T-helper 1 cell treated with Interleukin-12 subunit alpha and Interleukin-12 subunit beta and Interleukin-4 antibody, amounts not matched to agents 30 μg/mL and 1 μg/mL, for 36 hours (primary cell): ENCODE measurements around the gene ZC3H12C.

Experiments used
- H3K27ac Mint-ChIP-seq: one replicate; pipeline ENCODE4 v1.8.0; 2021; ENCODE audit warnings: mild to moderate bottlenecking, mixed read lengths
- H3K27me3 Mint-ChIP-seq: one replicate; pipeline ENCODE4 v1.8.0; 2021; ENCODE audit warnings: low read depth, mixed read lengths
- H3K36me3 Mint-ChIP-seq: one replicate; pipeline ENCODE4 v1.8.0; 2021; ENCODE audit warnings: low read depth, mixed read lengths
- H3K4me1 Mint-ChIP-seq: one replicate; pipeline ENCODE4 v1.8.0; 2021; ENCODE audit warnings: low read depth, mixed read lengths
- H3K4me3 Mint-ChIP-seq: one replicate; pipeline ENCODE4 v1.8.0; 2021; ENCODE audit warnings: mild to moderate bottlenecking, moderate library complexity, mixed read lengths
- H3K9me3 Mint-ChIP-seq: one replicate; pipeline ENCODE4 v1.8.0; 2021; ENCODE audit warnings: mixed read lengths

The ZC3H12C gene

GRCh38 chr11:110100476-110101240, 7.5 kb downstream of the ZC3H12C start:
- Mint-ChIP-seq H3K36me3 (no peaks in the 10 kb centered on the region), H3K4me1 (no peaks in the 10 kb centered on the region), H3K4me3 (no peak overlapping the region), H3K27me3 (peaks cover 16% of the 10 kb centered on the region), H3K27ac (no peak overlapping the region), H3K9me3 (no peaks in the 10 kb centered on the region)

GRCh38 chr11:110106713-110107274, 13.6 kb downstream of the ZC3H12C start:
- H3K27me3 Mint-ChIP-seq: peaks cover 7% of the 10 kb centered on the region
- no peak overlapping the region for H3K4me3 Mint-ChIP-seq
- H3K4me1 Mint-ChIP-seq: no peaks in the 10 kb centered on the region

DNA sequence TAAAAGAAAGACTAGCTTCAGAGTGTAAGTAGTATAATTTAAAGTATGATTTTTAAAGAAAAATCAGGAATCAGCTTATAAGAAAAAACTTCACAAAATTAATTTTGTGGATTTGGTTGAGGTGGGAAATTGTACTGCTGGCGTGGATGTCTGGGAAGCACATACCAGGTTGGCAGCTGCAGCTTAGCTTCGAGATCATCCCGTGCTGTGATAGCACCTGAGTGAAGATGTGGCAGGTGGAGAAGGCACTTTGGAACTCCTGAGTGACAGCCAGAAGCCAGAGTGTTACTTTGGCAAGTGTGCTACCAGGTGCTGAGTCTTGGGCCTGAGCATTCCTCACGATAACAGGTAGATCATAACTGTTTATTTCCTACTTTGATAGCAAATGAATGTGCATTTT, 17.7 kb downstream of the ZC3H12C start:
- H3K36me3 Mint-ChIP-seq: no peaks in the 10 kb centered on the region
- no peak overlapping the region for H3K4me3 Mint-ChIP-seq
- H3K4me1 Mint-ChIP-seq: no peaks in the 10 kb centered on the region
- no peak overlapping the region for H3K27ac Mint-ChIP-seq
- H3K27me3 Mint-ChIP-seq: peaks cover 13% of the 10 kb centered on the region
- H3K9me3 Mint-ChIP-seq: no peaks in the 10 kb centered on the region

More at GRCh38 chr11:110106713-110107274, 13.6 kb downstream of the ZC3H12C start:
- H3K36me3 Mint-ChIP-seq: no peaks in the 10 kb centered on the region
- no peak overlapping the region for H3K27ac Mint-ChIP-seq
- no peaks in the 10 kb centered on the region for H3K9me3 Mint-ChIP-seq

GRCh38 chr11:110112457-110112856, 19.3 kb downstream of the ZC3H12C start:
- Mint-ChIP-seq H3K4me1 (no peaks in the 10 kb centered on the region), H3K9me3 (no peaks in the 10 kb centered on the region), H3K4me3 (no peak overlapping the region), H3K36me3 (no peaks in the 10 kb centered on the region), H3K27ac (no peak overlapping the region), H3K27me3 (peaks cover 6% of the 10 kb centered on the region)

- Mint-ChIP-seq H3K27ac (no peak overlapping the region), H3K27me3 (peaks cover 6% of the 10 kb centered on the region), H3K4me1 (no peaks in the 10 kb centered on the region), H3K9me3 (no peaks in the 10 kb centered on the region), H3K36me3 (no peaks in the 10 kb centered on the region), H3K4me3 (no peak overlapping the region)
These were observed 20.3 kb downstream of the ZC3H12C start for GRCh38 chr11:110113505-110113904.

DNA sequence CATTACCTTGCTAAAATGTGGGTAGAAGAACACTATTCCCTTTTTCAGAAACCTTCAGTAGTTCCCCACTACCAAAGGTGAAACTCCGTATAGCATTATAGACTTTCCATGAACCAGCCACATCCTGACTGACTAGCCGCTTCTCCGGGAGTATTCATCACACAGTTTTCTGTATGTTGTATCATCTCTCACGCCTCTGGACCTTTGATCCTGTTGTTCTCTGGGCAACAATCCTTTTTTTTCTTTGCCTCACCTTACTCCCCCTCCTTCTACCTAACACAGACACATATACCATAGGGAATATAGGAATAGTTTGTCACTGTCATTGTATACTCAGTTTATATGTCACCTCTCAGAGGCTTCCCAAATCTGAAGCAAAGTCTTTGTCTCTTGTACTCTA, 20.8 kb downstream of the ZC3H12C start:
- Mint-ChIP-seq H3K4me3 (no peak overlapping the region), H3K27ac (no peak overlapping the region), H3K27me3 (peaks cover 6% of the 10 kb centered on the region), H3K9me3 (no peaks in the 10 kb centered on the region), H3K4me1 (no peaks in the 10 kb centered on the region), H3K36me3 (no peaks in the 10 kb centered on the region)

GRCh38 chr11:110119317-110119716, 26.1 kb downstream of the ZC3H12C start:
- no peaks in the 10 kb centered on the region for H3K36me3 Mint-ChIP-seq
- H3K27me3 Mint-ChIP-seq: no peaks in the 10 kb centered on the region
- no peak overlapping the region for H3K4me3 Mint-ChIP-seq
- no peaks in the 10 kb centered on the region for H3K9me3 Mint-ChIP-seq
- H3K27ac Mint-ChIP-seq: no peak overlapping the region
- no peaks in the 10 kb centered on the region for H3K4me1 Mint-ChIP-seq

DNA sequence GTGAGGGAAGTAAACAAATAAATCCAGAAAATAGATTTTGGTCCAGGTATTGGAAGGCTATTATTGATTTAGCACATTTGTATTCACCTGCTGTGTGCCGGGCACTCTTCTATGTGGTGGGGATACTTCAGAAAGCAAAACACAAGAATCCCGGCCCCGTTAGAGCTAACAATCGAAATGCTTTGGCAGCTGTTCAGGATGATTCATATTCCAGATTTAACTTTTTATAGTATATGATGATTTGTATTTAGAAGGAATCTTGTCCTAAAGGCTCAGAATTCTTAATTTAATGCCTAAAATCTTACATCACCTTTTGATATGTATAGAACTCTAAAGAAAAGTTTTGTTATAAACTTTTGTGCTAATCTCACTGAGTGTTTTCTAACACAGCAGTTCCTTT, 28.0 kb downstream of the ZC3H12C start:
- Mint-ChIP-seq H3K36me3 (no peaks in the 10 kb centered on the region), H3K9me3 (no peaks in the 10 kb centered on the region), H3K4me1 (no peaks in the 10 kb centered on the region), H3K4me3 (no peak overlapping the region), H3K27me3 (peaks cover 3% of the 10 kb centered on the region), H3K27ac (no peak overlapping the region)

GRCh38 chr11:110123003-110123402, 29.8 kb downstream of the ZC3H12C start:
- no peaks in the 10 kb centered on the region for H3K9me3 Mint-ChIP-seq

GRCh38 chr11:110124605-110125004, 31.4 kb downstream of the ZC3H12C start:
- no peaks in the 10 kb centered on the region for H3K9me3 Mint-ChIP-seq
- no peaks in the 10 kb centered on the region for H3K36me3 Mint-ChIP-seq

More at GRCh38 chr11:110123003-110123402, 29.8 kb downstream of the ZC3H12C start:
- no peaks in the 10 kb centered on the region for H3K4me1 Mint-ChIP-seq
- H3K4me3 Mint-ChIP-seq: no peak overlapping the region
- no peak overlapping the region for H3K27ac Mint-ChIP-seq
- H3K36me3 Mint-ChIP-seq: no peaks in the 10 kb centered on the region
- peaks cover 3% of the 10 kb centered on the region for H3K27me3 Mint-ChIP-seq

GRCh38 chr11:110125632-110126031, 32.4 kb downstream of the ZC3H12C start:
- Mint-ChIP-seq H3K9me3 (no peaks in the 10 kb centered on the region), H3K36me3 (no peaks in the 10 kb centered on the region), H3K27ac (no peak overlapping the region), H3K4me1 (no peaks in the 10 kb centered on the region), H3K4me3 (no peak overlapping the region), H3K27me3 (peaks cover 3% of the 10 kb centered on the region)

More at GRCh38 chr11:110124605-110125004, 31.4 kb downstream of the ZC3H12C start:
- Mint-ChIP-seq H3K4me3 (no peak overlapping the region), H3K27ac (no peak overlapping the region), H3K4me1 (no peaks in the 10 kb centered on the region), H3K27me3 (peaks cover 3% of the 10 kb centered on the region)

- no peaks in the 10 kb centered on the region for H3K9me3 Mint-ChIP-seq
- H3K27me3 Mint-ChIP-seq: peaks cover 7% of the 10 kb centered on the region
- no peaks in the 10 kb centered on the region for H3K4me1 Mint-ChIP-seq
- no peak overlapping the region for H3K4me3 Mint-ChIP-seq
- no peak overlapping the region for H3K27ac Mint-ChIP-seq
- H3K36me3 Mint-ChIP-seq: no peaks in the 10 kb centered on the region
These were observed 33.7 kb downstream of the ZC3H12C start for GRCh38 chr11:110126936-110127335.

GRCh38 chr11:110128161-110128560, 35.0 kb downstream of the ZC3H12C start:
- H3K36me3 Mint-ChIP-seq: no peaks in the 10 kb centered on the region
- H3K4me1 Mint-ChIP-seq: no peaks in the 10 kb centered on the region
- H3K27me3 Mint-ChIP-seq: peaks cover 11% of the 10 kb centered on the region
- no peak overlapping the region for H3K27ac Mint-ChIP-seq
- H3K4me3 Mint-ChIP-seq: no peak overlapping the region
- no peaks in the 10 kb centered on the region for H3K9me3 Mint-ChIP-seq

GRCh38 chr11:110130642-110131238, 37.5 kb downstream of the ZC3H12C start:
- no peaks in the 10 kb centered on the region for H3K36me3 Mint-ChIP-seq
- peaks cover 11% of the 10 kb centered on the region for H3K27me3 Mint-ChIP-seq
- no peaks in the 10 kb centered on the region for H3K4me1 Mint-ChIP-seq
- H3K4me3 Mint-ChIP-seq: no peak overlapping the region
- no peaks in the 10 kb centered on the region for H3K9me3 Mint-ChIP-seq
- no peak overlapping the region for H3K27ac Mint-ChIP-seq
